Adipose tissue (tissue), 3 donors: Measurements from ENCODE around the gene SCPEP1. TPM values are rescaled to one million over a fixed set of nuclear protein-coding genes. Genes with fewer than 3 reads are reported as not detected.
"Not testable (repeated sequence)": the region's sequence is repeated elsewhere in the genome, so short reads cannot be mapped to it uniquely, and the experiment has no call there.

ENCODE experiments used
- H3K27ac ChIP-seq: one replicate; pipeline ENCODE4 v1.5.1; 2013; ENCODE audit warnings: low read depth, low read length
- WGBS, 3 donors: extraction: QIAGEN DNeasy Blood & Tissue Kit; methylation state at CpG; one replicate each; pipeline ENCODE4 v1.1.7; 2013; 5-methylcytosine and 5-hydroxymethylcytosine counted together
- polyA plus RNA-seq, 3 donors: library from polyadenylated mRNA; stranded (reverse); fragments of 200-250 nt; gene quantifications; one replicate each; pipeline ENCODE4 v1.2.3, GENCODE V29; 2013
- donor health status: healthy with polysubstance abuse.
- donor health status: Bipolar disorder and iron deficiency.
- donor health status: healthy.

Gene SCPEP1, protein sequence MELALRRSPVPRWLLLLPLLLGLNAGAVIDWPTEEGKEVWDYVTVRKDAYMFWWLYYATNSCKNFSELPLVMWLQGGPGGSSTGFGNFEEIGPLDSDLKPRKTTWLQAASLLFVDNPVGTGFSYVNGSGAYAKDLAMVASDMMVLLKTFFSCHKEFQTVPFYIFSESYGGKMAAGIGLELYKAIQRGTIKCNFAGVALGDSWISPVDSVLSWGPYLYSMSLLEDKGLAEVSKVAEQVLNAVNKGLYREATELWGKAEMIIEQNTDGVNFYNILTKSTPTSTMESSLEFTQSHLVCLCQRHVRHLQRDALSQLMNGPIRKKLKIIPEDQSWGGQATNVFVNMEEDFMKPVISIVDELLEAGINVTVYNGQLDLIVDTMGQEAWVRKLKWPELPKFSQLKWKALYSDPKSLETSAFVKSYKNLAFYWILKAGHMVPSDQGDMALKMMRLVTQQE
- 10 to 100 TPM; 13.4 to 55.3 (median 38.1) TPM for polyA plus RNA-seq

DNA sequence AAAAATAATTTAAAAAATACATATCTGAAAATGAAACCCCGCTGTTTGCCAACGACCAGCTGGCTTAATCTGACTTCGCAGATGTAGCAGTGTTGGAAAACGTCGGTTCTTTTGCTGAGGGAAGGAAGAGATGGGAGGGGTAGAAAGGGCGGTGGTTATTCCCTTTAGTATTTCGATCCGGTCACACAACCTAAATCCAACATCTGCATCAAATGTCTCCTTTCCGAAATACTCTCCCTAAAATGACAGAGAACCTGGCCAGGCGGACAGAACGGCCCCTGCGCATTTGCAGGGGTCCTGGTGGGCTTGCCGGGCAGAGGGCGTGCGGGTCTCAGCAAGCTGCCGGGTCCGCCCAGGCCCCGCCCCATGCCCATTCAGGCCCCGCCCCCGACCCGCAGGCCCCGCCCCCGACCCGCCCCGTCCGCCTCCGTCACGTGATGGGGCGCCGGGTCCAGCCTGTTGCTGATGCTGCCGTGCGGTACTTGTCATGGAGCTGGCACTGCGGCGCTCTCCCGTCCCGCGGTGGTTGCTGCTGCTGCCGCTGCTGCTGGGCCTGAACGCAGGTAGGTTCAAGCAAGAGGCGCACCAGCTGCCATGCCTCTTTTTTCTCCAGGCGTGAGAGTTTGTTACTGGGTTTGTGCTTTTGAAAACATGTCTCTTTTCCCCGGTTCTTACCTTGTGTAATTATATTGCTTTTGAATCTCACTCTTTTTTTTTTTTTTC, at the start of gene SCPEP1:
Gene SCPEP1 (plus strand): TSS at position 459 of the 723 bp plus-strand sequence. CDS start 29 bp downstream, at position 488.
- WGBS, 3 donors, result 1% methylated on average over 39 to 42 of the region's 42 CpGs
- H3K27ac ChIP-seq, result no peak within 1 kb of the TSS

DNA sequence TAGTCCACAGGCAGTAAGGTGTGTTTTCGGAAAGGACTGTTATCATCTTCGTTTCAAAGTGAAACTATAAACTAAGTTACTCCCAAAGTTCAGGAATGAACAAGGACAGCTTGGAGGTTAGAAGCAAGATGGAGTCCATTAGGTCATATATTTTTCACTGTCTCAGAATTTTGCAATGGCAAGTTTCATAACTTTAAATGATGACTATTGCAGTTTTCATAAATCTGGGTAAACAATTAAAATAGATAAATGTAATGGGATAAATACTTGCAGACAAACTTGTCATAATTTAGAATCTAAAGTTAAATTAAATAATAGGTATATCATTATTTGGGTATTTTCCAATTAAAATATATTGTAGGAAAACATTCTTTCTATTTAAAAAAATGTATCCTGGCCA, 49.3 kb upstream of the SCPEP1 start:
- no peak overlapping the region for H3K27ac ChIP-seq
- WGBS, 3 donors, result 93 to 99% (median 95%) methylated on average over 2 of the region's 2 CpGs

DNA sequence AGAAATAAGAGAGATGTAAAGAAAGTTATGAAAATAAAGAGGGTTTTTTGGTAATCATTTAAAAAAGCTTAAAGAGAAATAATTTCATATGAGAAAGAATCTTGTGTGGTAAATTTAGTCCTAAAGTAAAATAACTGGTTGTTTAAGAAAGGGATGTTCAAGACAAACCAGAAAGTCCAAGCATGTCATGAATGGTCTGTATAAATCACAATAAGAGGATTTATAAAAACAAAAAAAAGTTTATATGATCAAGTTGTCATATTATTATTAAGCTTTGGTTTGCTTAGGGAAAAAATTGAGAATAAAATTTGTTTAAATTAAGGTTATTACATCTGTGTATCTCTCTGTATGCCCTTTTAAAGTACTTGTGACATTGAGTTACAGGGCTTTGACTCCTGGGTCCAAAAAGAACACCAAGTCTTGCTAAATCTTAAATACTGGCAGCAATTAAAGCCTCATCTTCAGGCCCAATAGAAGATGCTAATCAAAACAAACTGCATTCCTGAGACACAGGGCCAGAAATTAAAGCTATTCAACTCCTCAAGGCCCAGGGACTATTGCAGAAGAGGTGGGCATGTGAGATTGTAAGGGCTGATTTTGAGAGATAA, 48.5 kb upstream of the SCPEP1 start:
- no peak overlapping the region for H3K27ac ChIP-seq

DNA sequence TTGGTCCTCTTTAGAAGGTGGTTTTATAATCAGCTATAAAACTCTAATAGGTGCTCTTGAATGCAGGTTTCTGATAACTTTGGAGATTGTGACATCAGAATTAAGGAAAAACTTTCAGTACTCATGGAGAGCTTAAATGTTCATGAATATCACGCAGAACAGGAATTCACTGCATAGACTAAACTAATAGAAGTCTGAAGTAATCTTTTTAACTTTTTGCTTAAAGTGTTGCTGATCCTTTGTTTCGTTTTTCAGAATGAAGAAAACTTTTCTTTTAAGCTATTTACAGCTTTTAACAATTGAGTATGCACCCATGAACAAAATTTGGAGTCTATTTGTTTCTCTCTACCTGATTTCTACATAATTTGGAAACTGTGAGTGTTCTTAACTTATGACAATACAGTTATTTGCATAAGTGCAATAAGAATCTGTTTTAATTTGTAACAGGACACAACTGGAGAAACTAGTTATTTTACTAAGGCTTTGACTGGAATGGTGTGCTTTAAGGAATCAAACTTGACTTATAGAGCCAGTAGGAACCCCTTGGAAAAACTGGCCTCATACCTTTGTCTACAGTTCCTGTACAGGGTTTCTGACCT, 47.1 kb upstream of the SCPEP1 start:
- 93 to 98% (median 93%) methylated on average over 2 of the region's 2 CpGs for WGBS, 3 donors
- no peak overlapping the region for H3K27ac ChIP-seq

DNA sequence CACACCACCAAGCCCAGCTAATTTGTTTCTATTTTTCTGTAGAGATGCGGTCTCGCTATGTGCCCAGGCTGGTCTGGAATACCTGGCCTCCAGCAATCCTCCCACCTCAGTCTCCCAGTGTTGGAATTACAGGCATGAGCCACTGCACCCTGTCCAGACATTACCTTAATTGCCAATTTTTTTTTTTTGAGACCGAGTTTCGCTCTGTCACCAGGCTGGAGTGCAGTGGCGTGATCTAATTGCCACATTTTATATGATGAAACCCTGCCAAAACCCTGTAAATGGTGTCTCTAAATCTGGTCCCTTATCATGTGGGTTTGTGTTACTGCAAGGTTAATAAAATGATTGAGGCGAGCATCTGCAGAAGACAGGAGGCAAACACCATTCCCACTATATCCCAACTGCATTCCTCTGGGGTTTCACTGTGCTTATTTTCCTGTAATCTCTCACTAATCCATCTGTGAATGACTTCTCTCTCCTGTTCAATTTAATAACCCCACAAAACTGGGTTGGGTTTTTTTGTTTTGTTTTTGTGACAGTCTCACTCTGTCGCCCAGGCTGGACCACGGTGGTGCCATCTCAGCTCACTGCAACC, 44.7 kb upstream of the SCPEP1 start:
- WGBS, 3 donors, result 93 to 97% (median 94%) methylated on average over 8 of the region's 8 CpGs

DNA sequence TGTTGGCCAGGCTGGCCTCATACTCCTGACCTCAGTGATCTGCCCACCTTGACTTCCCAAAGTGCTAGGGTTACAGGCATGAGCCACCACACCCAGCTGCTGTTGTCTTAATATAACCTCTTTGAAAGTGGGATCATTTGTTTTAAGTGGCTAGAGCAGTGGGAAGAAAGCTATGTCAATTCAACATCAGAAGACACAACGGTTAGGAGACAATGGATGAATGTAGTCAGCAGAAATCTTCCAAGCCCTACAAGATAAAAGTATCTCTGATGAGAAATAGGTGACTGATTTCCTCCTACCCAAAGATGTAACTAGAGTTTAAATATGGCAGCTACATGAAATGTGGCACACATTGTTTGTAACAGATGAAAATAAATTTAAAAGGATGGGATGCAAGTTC, 44.1 kb upstream of the SCPEP1 start:
- WGBS, 3 donors, result 94 to 100% (median 94%) methylated on average over 1 of the region's 1 CpG
- H3K27ac ChIP-seq, result no peak overlapping the region

More for the DNA sequence above, 44.7 kb upstream of the SCPEP1 start:
- H3K27ac ChIP-seq, result no peak overlapping the region

DNA sequence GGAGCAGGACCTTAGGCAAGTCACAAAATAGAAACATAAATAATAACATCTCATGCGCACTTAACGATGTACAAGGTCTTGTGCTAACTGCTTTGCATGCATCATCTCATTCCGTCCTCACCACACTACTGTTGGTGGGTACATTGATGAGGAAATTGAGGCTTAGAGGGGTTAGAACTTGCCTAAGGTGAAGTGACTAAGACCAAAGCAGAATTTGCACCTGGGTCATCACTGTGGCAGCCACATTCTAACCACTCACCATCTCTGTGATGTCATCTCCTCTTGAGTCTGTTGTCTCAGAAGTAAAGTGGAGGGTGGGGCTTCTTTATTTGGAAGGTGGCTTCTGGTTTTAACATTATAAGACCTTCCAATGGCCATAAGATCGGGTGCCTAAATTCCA, 43.7 kb upstream of the SCPEP1 start:
- no peak overlapping the region for H3K27ac ChIP-seq
- WGBS, 3 donors, result 92 to 96% (median 93%) methylated on average over 4 of the region's 4 CpGs

DNA sequence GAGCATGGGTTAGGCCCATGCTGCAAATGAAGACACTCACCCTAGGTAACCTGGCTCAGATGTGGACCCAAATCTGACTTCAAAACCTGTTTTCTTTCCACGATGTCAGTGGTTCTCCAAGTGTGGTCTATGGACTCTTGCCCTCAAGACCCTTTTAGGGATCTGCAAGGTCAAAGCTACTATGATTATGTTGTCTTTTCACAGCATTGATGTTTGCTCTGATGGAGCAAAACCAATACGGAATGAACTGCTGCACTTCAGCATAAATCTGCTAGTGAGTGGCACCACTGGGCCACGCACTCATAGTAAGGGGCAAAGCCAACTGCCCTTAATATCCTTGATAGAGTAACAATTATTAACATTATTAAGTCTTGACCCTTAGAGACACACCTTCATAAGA, 42.5 kb upstream of the SCPEP1 start:
- WGBS, 3 donors, result 90 to 93% (median 93%) methylated on average over 3 of the region's 3 CpGs
- H3K27ac ChIP-seq, result no peak overlapping the region

DNA sequence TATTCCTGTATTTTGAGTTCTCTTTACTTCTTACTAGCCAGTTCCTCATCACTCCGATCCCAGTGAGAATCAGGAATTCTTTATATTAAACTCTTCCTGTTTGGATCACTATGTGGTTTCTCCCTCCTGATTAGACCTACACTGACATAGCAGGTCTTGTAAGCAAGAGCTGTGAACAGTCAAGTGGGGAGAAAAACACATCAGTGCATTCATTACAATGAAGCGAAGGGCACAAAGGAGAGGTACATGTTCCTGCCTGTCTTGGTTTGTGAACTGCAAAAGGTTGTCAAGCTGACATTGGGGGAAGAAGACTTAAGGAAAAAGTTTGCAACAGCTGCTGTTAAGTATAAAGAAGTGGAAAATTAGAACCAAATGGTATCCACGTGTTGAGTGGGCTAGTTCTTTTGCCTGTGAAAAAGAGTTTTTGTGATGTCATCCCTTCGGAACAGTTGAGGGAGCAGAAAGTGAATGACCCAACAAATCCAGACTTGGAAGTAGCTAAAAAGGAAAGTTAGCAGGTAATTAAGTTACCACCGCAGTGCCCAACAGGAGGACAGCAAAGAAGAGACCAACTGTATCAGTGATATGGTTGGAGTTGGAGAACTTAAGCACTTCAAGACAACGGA, 41.1 kb upstream of the SCPEP1 start:
- 76 to 87% (median 81%) methylated on average over 6 of the region's 6 CpGs for whole genome bisulfite sequencing, 3 donors
- no peak overlapping the region for H3K27ac ChIP-seq

DNA sequence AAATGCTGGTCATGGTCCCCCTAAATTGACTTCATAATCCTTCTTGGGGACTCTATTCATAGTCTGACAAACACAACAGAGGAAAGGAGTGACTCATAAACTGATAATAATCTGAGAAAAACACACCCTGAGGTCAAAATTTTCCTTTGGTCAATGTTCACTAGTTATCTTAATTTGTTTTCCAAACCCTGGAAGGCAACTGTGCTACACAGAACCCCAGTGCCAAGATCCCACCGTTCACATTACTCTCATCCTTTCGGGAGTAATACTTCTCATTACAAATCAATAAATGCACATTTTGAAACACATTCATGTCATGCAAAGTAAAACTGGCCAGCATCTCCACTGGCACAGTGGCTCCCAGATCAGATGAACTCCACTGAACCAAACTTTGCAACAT, 40.2 kb upstream of the SCPEP1 start:
- 34 to 81% (median 70%) methylated on average over 2 of the region's 2 CpGs for WGBS, 3 donors
- H3K27ac ChIP-seq, result no peak overlapping the region

DNA sequence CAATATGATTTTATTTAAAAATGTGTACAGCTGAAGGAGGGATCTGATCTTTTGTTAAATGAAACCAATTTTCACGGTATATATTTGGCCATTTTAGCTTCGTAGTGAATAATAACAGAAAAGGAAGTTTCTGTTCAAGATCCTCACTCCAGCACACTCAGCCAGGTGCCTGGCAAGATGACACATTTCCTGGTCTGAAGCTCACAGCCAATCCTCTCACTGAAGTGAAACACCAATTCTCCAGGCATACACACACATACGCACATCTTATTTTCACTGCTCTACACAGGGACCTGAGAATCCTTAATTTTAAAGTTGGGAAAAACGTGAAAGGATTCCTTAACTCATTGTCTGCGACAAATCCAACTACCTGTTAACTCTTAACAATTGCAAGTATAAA, 39.7 kb upstream of the SCPEP1 start:
- H3K27ac ChIP-seq, result not testable (repeated sequence)
- 74 to 87% (median 77%) methylated on average over 5 of the region's 5 CpGs for WGBS, 3 donors

DNA sequence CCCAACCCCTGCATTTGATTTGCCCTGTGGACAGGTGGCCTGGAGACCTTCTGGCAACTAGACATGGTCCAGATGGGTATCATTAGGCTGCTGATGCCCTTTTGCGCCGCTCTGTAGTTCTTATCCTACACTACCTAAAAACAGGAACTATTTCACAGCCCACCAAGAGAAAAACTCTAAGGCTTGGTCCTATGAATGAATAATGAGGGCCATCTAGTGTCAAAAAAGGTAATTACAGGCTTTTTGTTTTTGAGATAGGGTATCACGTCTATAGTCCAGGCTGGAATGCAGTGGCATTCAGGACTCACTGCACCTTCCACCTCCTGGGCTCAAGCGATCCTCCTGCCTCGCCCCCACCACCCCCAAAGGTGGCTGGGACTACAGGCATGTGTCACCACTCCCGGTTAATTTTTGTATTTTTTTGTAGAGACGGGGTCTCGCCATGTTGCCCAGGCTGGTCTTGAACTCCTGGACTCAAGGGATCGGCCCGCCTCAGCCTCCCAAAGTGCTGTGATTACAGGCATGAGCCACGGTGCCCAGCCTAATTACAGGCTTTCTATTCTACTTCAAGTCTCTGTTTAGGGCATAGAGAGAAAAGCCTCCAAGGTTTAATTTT, 38.0 kb upstream of the SCPEP1 start:
- WGBS, 3 donors, result 50 to 57% (median 51%) methylated on average over 11 of the region's 11 CpGs
- H3K27ac ChIP-seq, result no peak overlapping the region

DNA sequence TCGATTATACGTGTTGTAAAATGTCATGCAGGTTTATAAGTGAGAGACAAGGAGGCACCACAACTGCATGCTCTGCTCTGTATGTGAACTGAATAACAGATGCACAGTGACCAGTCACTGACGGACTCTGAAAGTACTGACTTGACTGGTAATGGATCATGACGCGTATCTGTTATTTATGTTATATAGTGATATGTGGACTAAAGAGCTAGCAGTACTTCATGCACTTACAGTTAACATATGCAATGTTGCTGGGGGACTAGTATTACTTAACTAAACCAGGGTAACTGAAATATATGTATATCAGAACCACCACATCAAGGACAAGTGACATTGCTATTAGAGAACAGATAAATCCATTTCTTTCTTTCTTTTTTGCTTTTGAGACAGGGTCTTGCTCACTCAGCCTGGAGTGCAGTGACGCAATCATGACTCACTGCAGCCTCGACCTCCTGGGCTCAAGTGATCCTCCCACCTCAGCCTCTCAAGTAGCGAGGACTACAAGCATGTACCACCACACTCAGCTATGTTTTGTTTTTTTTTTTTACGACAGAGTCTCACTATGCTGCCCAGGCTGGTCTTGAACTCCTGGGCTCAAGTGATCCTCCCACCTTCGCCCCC, 34.3 kb upstream of the SCPEP1 start:
- H3K27ac ChIP-seq, result no peak overlapping the region
- 88 to 92% (median 91%) methylated on average over 10 of the region's 10 CpGs for WGBS, 3 donors

DNA sequence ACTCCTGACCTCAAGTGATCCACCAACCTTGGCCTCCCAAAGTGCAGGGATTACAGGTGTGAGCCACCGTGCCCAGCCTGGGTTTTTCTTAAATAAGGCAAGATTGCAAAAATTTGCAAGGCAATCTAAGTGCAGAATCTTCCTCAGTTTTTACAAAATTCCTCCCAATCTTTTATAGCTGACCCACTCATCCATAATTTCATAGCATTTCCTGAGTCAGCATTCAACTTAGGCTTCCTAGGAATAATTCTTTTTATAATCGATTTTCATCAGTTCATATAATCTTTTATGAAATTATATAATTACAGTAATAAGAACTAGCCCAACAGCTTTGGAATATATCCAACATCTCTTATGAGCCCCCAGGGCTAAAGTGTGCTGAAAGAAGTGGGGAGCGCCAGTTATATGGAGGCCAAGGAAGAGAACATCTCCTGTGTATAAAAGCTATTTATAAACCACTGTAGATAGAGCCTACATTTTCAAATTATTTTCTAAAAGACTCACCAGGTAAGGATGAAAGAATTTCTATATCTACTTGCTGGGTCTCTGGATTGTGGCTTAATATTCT, 31.9 kb upstream of the SCPEP1 start:
- 92 to 94% (median 92%) methylated on average over 3 of the region's 3 CpGs for WGBS, 3 donors
- no peak overlapping the region for H3K27ac ChIP-seq

DNA sequence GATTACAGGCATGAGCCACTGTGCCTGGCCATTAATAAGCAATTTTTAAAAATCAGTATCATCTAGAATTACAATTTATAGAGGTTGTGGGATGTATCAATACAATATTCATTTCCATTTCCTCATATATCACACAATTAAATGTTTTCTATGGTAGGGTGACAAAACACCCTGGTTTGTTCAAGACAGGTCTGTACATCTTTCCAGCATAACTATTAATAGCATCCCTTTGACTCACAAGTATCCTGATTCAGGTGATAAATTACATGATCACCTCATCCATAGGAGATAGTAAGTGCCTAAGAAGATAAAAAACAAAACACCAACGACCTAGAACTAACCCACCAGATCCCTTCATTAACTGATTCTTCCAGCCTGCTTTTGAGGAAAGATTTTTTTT, 30.2 kb upstream of the SCPEP1 start:
- H3K27ac ChIP-seq, result no peak overlapping the region
- 74 to 78% (median 76%) methylated on average over 1 of the region's 1 CpG for whole genome bisulfite sequencing, 3 donors

DNA sequence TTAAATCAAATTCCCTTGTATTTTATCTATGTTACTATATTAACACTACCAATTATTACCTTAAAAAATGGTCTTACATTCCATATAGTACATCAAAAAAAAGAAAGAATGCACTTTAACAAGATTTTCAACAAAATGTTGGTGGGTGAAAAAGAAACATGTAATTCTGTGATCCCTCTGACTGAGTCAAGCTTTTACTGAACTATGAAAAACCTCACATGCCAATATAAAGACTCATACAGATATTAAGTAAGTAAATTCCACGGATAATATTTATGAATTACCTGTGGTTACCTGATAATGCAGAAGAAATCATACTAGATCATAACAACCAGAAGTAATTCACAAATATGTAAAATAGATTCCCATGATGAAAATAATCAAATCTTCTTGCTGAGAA, 29.4 kb upstream of the SCPEP1 start:
- H3K27ac ChIP-seq, result no peak overlapping the region
- 92 to 98% (median 95%) methylated on average over 1 of the region's 1 CpG for WGBS, 3 donors

DNA sequence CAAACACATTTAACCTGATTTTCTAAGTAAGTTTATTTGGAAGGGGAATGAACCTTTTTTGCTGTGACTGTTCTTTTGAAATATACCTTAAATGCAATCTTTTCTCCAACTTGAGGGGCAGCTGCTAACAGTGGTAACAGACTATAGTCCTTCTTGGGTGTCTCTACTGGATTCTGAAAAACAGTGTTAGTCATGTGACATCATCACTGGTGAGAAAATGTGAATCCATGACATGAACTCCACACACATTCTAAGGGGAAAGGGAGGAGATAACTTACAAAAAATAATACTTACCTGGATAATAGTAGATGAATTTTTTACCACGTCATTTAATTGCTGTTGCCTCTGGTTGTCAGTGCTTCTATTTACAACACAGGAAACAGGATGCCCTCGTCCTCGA, 28.3 kb upstream of the SCPEP1 start:
- WGBS, 3 donors, result 49 to 71% (median 49%) methylated on average over 3 of the region's 3 CpGs
- H3K27ac ChIP-seq, result no peak overlapping the region
